GM18873 (cell line): ENCODE results near the gene DPM1.

ENCODE experiments used
- ATAC-seq: cut with Tn5 transposase; IDR thresholded peaks from one replicate; pipeline ENCODE4 v1.9.1; 2021; ENCODE audit warnings: mild to moderate bottlenecking, moderate library complexity, moderate number of reproducible peaks; ENCODE audit not compliant: unreplicated experiment, low FRiP score

The DPM1 gene

GRCh38 chr20:50904067-50904570, 54.2 kb downstream of the DPM1 start:
- no peak for ATAC-seq

GRCh38 chr20:50903353-50904051, 54.8 kb downstream of the DPM1 start:
- no peak for ATAC-seq

- no peak for ATAC-seq
These were observed 57.0 kb downstream of the DPM1 start for GRCh38 chr20:50901301-50901700.

DNA sequence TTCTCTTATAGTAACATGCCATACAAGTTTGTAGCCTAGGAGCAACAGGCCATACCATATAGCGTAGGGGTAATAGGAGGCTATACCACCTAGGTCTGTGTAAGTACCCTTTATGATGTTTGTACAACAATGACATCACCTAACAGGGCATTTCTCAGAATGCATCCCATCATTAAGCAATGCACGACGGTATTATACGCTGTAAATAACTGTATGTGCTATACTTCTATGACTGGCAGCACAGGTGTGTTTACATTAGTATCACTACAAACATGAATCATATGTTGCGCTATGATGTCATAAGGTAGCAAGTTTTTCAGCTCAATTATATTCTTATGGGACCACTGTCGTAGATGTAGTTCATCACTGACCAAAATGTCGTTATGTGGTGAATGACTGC, 58.1 kb downstream of the DPM1 start:
- no peak for ATAC-seq

DNA sequence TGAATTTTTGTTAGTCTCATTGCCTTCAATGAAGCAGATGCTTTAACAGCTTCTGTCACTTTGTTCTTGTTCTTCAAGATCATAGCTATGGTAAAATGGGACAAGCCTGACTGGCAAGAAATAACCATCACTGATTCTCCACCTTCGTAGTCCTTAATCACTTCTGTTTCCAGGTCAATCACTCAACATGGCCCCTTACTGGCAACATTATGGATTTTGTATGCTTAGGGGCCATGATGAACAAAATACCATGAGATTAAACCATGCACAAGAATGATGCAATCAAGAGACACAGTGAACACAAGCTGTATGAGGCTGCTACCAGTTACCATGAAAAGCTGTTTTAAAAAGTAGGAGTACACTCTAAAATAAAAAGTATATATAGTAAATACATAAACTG, 59.9 kb downstream of the DPM1 start:
- ATAC-seq, result no peak

- no peak for ATAC-seq
These were observed 63.1 kb downstream of the DPM1 start for GRCh38 chr20:50895111-50895830.

- no peak for ATAC-seq
These were observed 64.7 kb downstream of the DPM1 start for GRCh38 chr20:50893620-50894019.

DNA sequence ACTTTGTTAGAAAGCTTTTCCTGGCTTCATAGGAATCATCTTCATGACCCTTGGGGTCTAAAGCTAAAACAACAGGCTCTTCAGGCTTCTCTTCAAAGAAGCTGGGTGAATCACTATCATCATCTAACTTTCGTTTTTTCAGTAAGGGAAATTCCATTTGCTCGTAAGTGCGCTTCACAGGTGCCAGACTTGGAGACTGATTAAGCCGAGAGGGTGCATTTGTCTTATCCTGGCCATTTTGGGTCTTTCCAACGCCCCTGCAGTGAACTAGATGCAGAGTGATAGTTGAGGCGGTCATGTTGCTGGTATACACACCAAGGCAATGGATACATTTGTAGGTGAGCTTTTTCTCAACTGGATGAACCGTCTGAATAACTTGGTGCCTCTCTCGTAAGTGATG, 65.9 kb downstream of the DPM1 start:
- no peak for ATAC-seq

- ATAC-seq, result no peak
These were observed 67.2 kb downstream of the DPM1 start for GRCh38 chr20:50891138-50891537.

DNA sequence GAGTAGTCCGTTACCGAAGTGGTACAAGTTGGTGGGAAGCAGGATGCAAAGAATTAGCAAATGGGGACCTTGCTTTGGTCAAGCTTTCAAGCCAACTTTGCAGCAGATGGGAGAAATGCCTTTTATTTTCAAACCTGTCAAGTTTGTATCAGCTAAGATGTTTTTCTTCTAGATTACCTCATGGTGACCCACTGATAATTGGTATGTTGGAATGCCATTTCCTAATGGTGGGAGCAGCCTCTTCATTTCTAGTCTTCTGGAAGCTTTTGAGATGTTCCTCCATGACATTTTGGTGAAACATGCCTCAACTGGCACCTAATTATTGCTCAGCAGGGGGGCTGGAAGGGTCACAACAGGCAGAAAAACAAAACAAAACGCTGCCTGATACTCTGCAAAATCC, 70.8 kb downstream of the DPM1 start:
- no peak for ATAC-seq

DNA sequence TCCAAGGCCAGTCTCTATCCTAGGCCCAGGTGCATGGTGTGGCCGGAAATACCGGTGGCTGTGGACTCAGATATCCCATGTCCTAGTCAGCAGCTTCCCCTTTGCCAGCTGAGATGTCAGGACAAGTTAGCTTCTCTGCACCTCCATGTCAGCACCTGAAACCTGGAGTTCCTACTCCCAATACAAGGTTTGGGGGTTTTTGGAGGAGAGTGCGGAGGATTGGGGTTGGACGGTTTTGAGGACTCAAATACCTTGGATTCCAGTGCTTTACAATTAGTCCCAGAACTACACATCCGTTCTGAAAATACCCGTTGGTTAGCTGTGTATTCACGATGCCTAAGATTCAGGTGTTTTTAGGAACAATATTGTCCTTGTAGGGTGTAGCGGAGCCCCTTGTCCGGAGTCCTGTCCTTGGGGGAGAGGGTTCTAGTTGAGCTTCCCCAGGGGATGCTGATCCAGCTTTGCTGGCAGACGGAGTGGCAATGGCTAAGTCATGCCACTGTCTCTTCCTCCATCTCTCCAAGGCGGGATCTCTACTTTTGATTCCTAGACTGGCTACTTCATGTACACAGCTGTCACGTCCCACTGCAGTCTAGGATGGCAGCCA, 72.0 kb downstream of the DPM1 start:
- no peak for ATAC-seq

GRCh38 chr20:50885781-50886180, 72.6 kb downstream of the DPM1 start:
- no peak for ATAC-seq

DNA sequence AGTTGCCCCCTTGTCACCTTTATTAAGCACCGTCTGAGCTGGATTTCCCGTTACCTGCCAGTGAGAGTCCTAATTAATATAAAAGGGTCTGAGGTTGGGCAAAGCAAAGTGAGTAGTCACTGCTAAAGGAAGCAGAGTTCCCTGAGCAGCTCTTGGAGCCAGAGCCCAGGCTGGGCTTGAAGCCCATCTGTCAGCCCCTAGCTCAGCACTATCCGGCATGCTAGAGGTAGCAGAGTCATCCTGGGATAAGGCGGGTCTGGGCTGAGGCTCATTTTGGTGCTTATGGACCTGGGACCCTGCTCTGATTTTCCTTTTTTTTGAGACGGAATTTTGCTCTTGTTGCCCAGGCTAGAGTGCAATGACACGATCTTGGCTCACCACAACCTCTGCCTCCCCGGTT, 73.3 kb downstream of the DPM1 start:
- ATAC-seq, result no peak
